ENCODE data around the gene PUM2.

DNA sequence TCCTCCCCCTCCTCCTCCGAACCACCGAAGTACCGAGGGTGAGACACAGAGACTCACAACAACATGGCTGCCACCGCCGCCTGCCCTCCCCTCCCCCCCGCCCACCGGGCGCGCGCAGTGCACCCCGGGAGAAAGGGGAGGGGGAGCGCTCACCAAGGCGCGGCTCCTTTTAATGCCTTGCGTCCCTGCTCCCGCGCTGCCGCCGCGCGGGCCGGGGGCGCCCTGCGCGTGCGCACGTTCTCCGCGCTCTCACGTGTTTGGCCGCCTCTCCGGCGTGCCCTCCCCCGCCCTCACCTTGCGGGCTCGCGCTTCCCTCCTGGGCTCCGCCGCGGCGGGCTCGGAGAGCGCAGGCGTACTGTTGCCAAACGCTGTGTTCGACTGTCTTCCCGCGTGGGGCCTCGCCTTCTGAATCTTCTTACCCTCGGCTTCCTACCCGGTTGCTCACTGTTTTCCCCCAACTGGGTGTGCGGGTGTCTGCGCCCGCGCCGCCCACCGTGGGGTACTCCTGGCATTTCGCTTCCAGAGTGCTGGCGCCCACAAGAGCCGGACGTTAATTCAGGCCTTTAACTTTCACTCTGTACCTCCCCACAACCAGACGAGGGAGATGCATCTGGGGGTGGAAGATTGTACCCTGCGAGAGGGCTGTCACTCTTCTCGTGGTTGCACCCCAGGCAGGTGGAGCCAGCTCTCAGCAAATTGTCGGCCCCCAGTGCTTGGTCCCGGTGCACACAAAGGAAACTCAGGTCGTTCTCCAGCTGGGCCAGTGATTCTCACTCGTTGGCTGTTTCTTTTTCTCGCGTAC is at the start of gene PUM2:
- TF ChIP-seq, protein P1, sequence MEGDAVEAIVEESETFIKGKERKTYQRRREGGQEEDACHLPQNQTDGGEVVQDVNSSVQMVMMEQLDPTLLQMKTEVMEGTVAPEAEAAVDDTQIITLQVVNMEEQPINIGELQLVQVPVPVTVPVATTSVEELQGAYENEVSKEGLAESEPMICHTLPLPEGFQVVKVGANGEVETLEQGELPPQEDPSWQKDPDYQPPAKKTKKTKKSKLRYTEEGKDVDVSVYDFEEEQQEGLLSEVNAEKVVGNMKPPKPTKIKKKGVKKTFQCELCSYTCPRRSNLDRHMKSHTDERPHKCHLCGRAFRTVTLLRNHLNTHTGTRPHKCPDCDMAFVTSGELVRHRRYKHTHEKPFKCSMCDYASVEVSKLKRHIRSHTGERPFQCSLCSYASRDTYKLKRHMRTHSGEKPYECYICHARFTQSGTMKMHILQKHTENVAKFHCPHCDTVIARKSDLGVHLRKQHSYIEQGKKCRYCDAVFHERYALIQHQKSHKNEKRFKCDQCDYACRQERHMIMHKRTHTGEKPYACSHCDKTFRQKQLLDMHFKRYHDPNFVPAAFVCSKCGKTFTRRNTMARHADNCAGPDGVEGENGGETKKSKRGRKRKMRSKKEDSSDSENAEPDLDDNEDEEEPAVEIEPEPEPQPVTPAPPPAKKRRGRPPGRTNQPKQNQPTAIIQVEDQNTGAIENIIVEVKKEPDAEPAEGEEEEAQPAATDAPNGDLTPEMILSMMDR (IDR thresholded peaks at IDR 0.05; ENCODE audit: low read depth, low read length, missing input control): no peak
- TF ChIP-seq RXRA (IDR thresholded peaks at IDR 0.05): no peak
- TF ChIP-seq, protein P2, sequence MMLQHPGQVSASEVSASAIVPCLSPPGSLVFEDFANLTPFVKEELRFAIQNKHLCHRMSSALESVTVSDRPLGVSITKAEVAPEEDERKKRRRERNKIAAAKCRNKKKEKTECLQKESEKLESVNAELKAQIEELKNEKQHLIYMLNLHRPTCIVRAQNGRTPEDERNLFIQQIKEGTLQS (IDR thresholded peaks at IDR 0.05): no peak
- TF ChIP-seq, protein P3, sequence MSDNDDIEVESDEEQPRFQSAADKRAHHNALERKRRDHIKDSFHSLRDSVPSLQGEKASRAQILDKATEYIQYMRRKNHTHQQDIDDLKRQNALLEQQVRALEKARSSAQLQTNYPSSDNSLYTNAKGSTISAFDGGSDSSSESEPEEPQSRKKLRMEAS (IDR thresholded peaks at IDR 0.05): no peak
- TF ChIP-seq RAD21 (IDR thresholded peaks at IDR 0.05): no peak
- TF ChIP-seq, protein P4, sequence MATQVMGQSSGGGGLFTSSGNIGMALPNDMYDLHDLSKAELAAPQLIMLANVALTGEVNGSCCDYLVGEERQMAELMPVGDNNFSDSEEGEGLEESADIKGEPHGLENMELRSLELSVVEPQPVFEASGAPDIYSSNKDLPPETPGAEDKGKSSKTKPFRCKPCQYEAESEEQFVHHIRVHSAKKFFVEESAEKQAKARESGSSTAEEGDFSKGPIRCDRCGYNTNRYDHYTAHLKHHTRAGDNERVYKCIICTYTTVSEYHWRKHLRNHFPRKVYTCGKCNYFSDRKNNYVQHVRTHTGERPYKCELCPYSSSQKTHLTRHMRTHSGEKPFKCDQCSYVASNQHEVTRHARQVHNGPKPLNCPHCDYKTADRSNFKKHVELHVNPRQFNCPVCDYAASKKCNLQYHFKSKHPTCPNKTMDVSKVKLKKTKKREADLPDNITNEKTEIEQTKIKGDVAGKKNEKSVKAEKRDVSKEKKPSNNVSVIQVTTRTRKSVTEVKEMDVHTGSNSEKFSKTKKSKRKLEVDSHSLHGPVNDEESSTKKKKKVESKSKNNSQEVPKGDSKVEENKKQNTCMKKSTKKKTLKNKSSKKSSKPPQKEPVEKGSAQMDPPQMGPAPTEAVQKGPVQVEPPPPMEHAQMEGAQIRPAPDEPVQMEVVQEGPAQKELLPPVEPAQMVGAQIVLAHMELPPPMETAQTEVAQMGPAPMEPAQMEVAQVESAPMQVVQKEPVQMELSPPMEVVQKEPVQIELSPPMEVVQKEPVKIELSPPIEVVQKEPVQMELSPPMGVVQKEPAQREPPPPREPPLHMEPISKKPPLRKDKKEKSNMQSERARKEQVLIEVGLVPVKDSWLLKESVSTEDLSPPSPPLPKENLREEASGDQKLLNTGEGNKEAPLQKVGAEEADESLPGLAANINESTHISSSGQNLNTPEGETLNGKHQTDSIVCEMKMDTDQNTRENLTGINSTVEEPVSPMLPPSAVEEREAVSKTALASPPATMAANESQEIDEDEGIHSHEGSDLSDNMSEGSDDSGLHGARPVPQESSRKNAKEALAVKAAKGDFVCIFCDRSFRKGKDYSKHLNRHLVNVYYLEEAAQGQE (IDR thresholded peaks at IDR 0.05): no peak
- no peak for TF ChIP-seq GABPA (IDR thresholded peaks at IDR 0.05 in 1 of 2, conservative IDR thresholded peaks at IDR 0.05 in 1 of 2)

Measured in liver (tissue), 3 donors.